DND-41 (cell line): ENCODE data around the gene QRSL1.

Experiments used
- CTCF ChIP-seq: IDR thresholded peaks from 2 replicates; pipeline ENCODE4 v1.5.1; 2012; ENCODE audit warnings: borderline replicate concordance, low read length, moderate library complexity, mild to moderate bottlenecking; ENCODE audit not compliant: poor library complexity, severe bottlenecking; ENCODE audit errors: extremely low read depth
- EZH2 ChIP-seq: IDR thresholded peaks from 3 replicates; pipeline ENCODE4 v1.6.1; 2012; ENCODE audit warnings: borderline replicate concordance, low read depth, mild to moderate bottlenecking, moderate library complexity, low read length, inconsistent platforms; ENCODE audit not compliant: severe bottlenecking

GRCh38 chr6:106617302-106617701, 12.1 kb upstream of the QRSL1 start:
- no peak for TF ChIP-seq CTCF
- TF ChIP-seq EZH2 = no peak
